WERI-Rb-1 (cell line): ENCODE results near the gene RGL3.
A peak's percentile ranks its signal among the peaks of the same experiment; 100 is the strongest.

ENCODE experiments used
- DNase-seq: peaks from one replicate; pipeline ENCODE4 v3.0.0-alpha.2; 2020
- H3K27ac ChIP-seq: fragments of 250-450 bp; sonication (Bioruptor Pico); 2 replicates; pipeline ENCODE4 v1.5.1; 2020; ENCODE audit warnings: mild to moderate bottlenecking, moderate library complexity
- H3K27me3 ChIP-seq: fragments of 250-450 bp; sonication (Bioruptor Pico); 2 replicates; pipeline ENCODE4 v1.5.1; 2021; ENCODE audit warnings: mild to moderate bottlenecking, low read depth, moderate library complexity; ENCODE audit not compliant: insufficient read depth, severe bottlenecking
- H3K36me3 ChIP-seq: fragments of 250-450 bp; sonication (Bioruptor Pico); 2 replicates; pipeline ENCODE4 v1.5.1; 2020; ENCODE audit warnings: mild to moderate bottlenecking, moderate library complexity
- H3K4me3 ChIP-seq: 2 replicates; pipeline ENCODE4 v1.5.1; 2011; ENCODE audit warnings: low read depth, mild to moderate bottlenecking, control low read depth, low read length
- H3K9me3 ChIP-seq: fragments of 250-450 bp; sonication (Bioruptor Pico); 2 replicates; pipeline ENCODE4 v1.5.1; 2021; ENCODE audit warnings: mild to moderate bottlenecking, moderate library complexity; ENCODE audit not compliant: severe bottlenecking
- TF ChIP-seq, protein P1 (sequence below): IDR thresholded peaks from 2 replicates; pipeline ENCODE4 v1.5.1; 2011; ENCODE audit warnings: low read depth, mild to moderate bottlenecking, control low read depth, inconsistent platforms, low read length

RGL3 gene

GRCh38 chr19:11423164-11423790, 4.2 kb upstream of the RGL3 start:
- peaks cover 58% of the 10 kb centered on the region for H3K27me3 ChIP-seq
- H3K27ac ChIP-seq = no peak overlapping the region
- no peak overlapping the region for H3K4me3 ChIP-seq
- no peaks in the 10 kb centered on the region for H3K36me3 ChIP-seq
- peaks cover 6% of the 10 kb centered on the region for H3K9me3 ChIP-seq
- no peak for DNase-seq
- TF ChIP-seq, protein P1, sequence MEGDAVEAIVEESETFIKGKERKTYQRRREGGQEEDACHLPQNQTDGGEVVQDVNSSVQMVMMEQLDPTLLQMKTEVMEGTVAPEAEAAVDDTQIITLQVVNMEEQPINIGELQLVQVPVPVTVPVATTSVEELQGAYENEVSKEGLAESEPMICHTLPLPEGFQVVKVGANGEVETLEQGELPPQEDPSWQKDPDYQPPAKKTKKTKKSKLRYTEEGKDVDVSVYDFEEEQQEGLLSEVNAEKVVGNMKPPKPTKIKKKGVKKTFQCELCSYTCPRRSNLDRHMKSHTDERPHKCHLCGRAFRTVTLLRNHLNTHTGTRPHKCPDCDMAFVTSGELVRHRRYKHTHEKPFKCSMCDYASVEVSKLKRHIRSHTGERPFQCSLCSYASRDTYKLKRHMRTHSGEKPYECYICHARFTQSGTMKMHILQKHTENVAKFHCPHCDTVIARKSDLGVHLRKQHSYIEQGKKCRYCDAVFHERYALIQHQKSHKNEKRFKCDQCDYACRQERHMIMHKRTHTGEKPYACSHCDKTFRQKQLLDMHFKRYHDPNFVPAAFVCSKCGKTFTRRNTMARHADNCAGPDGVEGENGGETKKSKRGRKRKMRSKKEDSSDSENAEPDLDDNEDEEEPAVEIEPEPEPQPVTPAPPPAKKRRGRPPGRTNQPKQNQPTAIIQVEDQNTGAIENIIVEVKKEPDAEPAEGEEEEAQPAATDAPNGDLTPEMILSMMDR = no peak

DNA sequence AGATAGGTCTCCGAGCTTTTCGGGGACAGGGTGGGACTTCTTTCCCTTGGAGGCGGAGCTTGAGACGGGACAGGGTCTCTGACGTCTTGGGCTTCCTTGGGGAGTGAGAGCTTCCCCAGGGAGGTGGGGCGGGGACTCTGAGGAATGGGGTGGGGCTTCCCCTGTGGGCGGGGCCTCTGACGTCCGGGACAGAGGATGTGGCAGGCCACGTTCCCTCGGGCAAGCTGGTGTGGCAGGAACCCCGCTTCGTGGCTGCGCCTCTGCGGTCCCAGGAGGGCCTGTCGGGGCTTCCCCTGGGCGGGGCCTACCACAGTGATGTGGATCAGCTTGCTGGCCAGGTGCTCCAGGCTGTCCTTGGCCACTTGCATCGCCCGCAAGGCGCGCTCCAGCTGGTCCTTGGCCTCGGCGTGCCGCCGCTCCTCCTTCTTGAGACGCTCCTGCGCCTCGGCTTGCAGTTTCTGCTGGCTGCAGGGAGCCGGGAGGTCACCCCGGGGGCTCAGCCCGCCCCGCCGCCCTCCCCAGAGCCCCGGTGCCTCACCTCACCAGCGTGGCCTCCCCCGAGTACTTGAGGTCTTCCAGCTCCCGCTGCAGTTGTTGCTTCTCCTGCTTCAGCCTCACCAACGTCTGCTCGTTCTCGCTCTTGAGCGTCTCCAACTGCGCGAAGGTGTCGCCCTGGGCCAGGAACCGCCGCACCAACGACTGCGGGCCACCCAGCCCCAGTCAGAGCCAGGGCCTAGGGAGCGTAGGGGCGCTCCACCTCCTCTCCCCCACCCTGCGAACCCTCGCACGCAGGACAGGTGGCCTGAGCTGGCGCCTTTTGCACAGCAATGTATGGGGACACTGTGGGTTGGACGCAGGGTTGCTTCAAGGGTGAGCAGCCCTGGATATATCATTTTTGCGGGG, 3.3 kb upstream of the RGL3 start:
- H3K36me3 ChIP-seq = no peaks in the 10 kb centered on the region
- H3K9me3 ChIP-seq = peaks cover 6% of the 10 kb centered on the region
- DNase-seq = peak; percentile 57
- H3K27me3 ChIP-seq = peaks cover 65% of the 10 kb centered on the region
- no peak overlapping the region for H3K27ac ChIP-seq
- H3K4me3 ChIP-seq = peak overlapping the region; percentile 5
- TF ChIP-seq, protein P1 = no peak

- Histone ChIP-seq H3K36me3 (no peaks in the 10 kb centered on the region), H3K4me3 (no peak overlapping the region), H3K27me3 (peaks cover 74% of the 10 kb centered on the region), H3K9me3 (peaks cover 6% of the 10 kb centered on the region), H3K27ac (no peak overlapping the region)
- peak; percentile 42 for DNase-seq
- TF ChIP-seq, protein P1 = no peak
Observed at GRCh38 chr19:11421371-11422098, 2.4 kb upstream of the RGL3 start.

DNA sequence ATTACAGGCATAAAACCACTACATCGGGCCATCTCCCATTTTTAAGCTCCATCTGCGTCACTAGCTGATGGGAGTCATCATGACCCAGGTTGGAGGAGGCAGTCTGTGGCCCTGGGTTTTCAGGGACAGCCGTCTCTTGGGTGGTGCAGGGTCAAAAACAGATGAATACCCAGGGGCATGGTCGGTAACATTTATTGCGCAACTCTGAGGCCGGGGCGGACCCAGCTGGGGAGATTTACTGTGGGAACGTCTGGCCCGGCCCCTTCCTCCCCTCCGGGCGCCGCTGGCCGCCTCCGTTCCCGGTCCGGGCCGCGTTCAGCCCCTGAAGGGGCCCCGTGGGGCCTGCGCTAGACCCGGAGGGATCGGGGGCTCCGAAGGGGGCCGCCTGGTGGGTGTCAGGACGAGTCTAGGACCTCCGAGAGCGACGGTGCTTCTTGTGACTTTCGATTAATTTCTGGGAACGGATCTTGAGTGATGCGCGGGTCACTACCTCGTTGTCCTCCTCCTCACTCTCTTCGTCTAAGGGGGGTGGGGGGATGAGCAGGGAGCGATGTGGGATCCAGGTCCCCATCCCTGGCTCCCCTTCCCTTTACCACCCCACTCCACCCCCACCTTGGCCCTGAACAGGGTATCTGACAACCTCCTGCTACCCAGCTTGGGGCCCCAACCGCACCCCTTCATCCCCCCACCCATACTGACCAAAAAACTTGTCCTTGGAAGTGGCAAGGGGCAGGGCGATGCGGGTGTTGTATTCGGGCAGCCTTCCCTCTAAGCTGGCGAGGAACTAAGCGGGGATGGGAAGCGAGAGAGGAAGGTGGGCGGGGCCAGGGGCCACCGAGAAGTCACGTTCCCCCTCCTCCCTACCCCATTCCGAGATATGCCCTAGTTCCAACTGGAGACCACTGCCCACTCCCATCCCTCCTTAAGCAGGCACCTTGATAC, 1.6 kb upstream of the RGL3 start:
- peaks cover 82% of the 10 kb centered on the region for H3K27me3 ChIP-seq
- no peak overlapping the region for H3K27ac ChIP-seq
- peaks cover 6% of the 10 kb centered on the region for H3K9me3 ChIP-seq
- no peaks in the 10 kb centered on the region for H3K36me3 ChIP-seq
- H3K4me3 ChIP-seq = no peak overlapping the region; the same call in 1 of the 2 replicates
- TF ChIP-seq, protein P1 = no peak
- DNase-seq = no peak

DNA sequence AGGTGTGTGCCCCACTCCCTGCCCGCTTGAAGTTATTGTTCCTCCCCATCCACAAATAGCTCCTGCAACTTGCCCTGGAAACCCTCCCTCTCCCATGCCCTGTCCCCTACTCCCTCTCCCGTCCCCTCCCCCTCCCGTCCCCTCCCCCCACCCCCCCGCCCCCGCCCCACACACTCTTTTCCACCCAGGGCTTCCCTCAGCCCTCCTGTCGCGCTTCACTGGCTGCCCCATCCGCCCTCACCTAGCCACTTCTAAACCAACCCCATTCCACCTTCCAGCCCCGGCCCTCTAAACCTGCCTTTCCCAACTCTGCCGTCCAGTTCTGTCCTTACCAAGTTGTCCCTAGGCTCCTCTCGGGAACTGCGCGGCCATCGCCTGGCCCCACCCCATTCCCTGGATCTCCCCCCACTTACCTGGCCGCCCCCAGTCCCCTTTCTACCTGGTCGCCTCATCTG, 993 bp downstream of the RGL3 start:
- H3K27ac ChIP-seq = no peak overlapping the region
- TF ChIP-seq, protein P1 = no peak
- no peaks in the 10 kb centered on the region for H3K36me3 ChIP-seq
- peaks cover 6% of the 10 kb centered on the region for H3K9me3 ChIP-seq
- H3K27me3 ChIP-seq = peaks cover 75% of the 10 kb centered on the region
- no peak for DNase-seq
- H3K4me3 ChIP-seq = 0 out of 2 replicates have a peak overlapping the region, but pooled peaks have one; percentile 25
